ENCODE data around the gene PKP1.

PKP1 gene

GRCh38 chr1:201336711-201337450 lies 53.6 kb downstream of the PKP1 start:
- H3K36me3 ChIP-seq (ENCODE audit: control insufficient read depth, low read length), result no peaks in the 10 kb centered on the region
- peaks cover 3% of the 10 kb centered on the region; the same call in 1 of the 2 replicates for H3K27me3 ChIP-seq (ENCODE audit: control insufficient read depth, low read length)
- no peaks in the 10 kb centered on the region for H3K9me2 ChIP-seq (replicated peaks; ENCODE audit: control insufficient read depth, low read length)
- H3K27ac ChIP-seq (ENCODE audit: low read depth, low read length), result no peak overlapping the region
- H3K9me3 ChIP-seq (ENCODE audit: control insufficient read depth, insufficient read depth, low read length), result no peaks in the 10 kb centered on the region
- H3K4me3 ChIP-seq (ENCODE audit: low read length), result no peak overlapping the region
- H4K20me1 ChIP-seq (ENCODE audit: control insufficient read depth, insufficient read depth, low read depth, low read length), result no peaks in the 10 kb centered on the region
- H3K79me2 ChIP-seq (ENCODE audit: control insufficient read depth, low read length), result no peaks in the 10 kb centered on the region
- H3F3A ChIP-seq (ENCODE audit: control insufficient read depth, insufficient read depth), result no peaks in the 10 kb centered on the region
- H3K4me1 ChIP-seq (ENCODE audit: control insufficient read depth, low read length), result no peaks in the 10 kb centered on the region
- H3K4me2 ChIP-seq (ENCODE audit: low read length), result no peak overlapping the region
- TF ChIP-seq EZH2phosphoT487 (IDR thresholded peaks at IDR 0.05; ENCODE audit: borderline replicate concordance, low read length) (no peak), CTCF (IDR thresholded peaks at IDR 0.05; ENCODE audit: low read depth, low read length, poor library complexity, severe bottlenecking) (no peak)

GRCh38 chr1:201341377-201341776 lies 58.1 kb downstream of the PKP1 start:
- H4K20me1 ChIP-seq (ENCODE audit: control insufficient read depth, insufficient read depth, low read depth, low read length), result no peaks in the 10 kb centered on the region
- H3K9me3 ChIP-seq (ENCODE audit: control insufficient read depth, insufficient read depth, low read length), result no peaks in the 10 kb centered on the region
- no peak overlapping the region for H3K4me3 ChIP-seq (ENCODE audit: low read length)
- no peak overlapping the region for H3K27ac ChIP-seq (ENCODE audit: low read depth, low read length)
- H3K4me1 ChIP-seq (ENCODE audit: control insufficient read depth, low read length), result no peaks in the 10 kb centered on the region
- no peaks in the 10 kb centered on the region for H3K9me2 ChIP-seq (replicated peaks; ENCODE audit: control insufficient read depth, low read length)
- H3K79me2 ChIP-seq (ENCODE audit: control insufficient read depth, low read length), result no peaks in the 10 kb centered on the region
- no peaks in the 10 kb centered on the region for H3F3A ChIP-seq (ENCODE audit: control insufficient read depth, insufficient read depth)
- peaks cover 8% of the 10 kb centered on the region for H3K27me3 ChIP-seq (ENCODE audit: control insufficient read depth, low read length)
- H3K36me3 ChIP-seq (ENCODE audit: control insufficient read depth, low read length), result no peaks in the 10 kb centered on the region
- H3K4me2 ChIP-seq (ENCODE audit: low read length), result no peak overlapping the region
- no peak for TF ChIP-seq EZH2phosphoT487 (IDR thresholded peaks at IDR 0.05; ENCODE audit: borderline replicate concordance, low read length)

GRCh38 chr1:201344206-201345080 lies 61.1 kb downstream of the PKP1 start:
- no peak overlapping the region for H3K4me2 ChIP-seq (ENCODE audit: low read length)
- TF ChIP-seq EZH2phosphoT487 (IDR thresholded peaks at IDR 0.05; ENCODE audit: borderline replicate concordance, low read length) (no peak), CTCF (IDR thresholded peaks at IDR 0.05; ENCODE audit: low read depth, low read length, poor library complexity, severe bottlenecking) (no peak)
- peaks cover 14% of the 10 kb centered on the region for H3K27me3 ChIP-seq (ENCODE audit: control insufficient read depth, low read length)
- H3K9me2 ChIP-seq (replicated peaks; ENCODE audit: control insufficient read depth, low read length), result no peaks in the 10 kb centered on the region
- no peaks in the 10 kb centered on the region for H3F3A ChIP-seq (ENCODE audit: control insufficient read depth, insufficient read depth)
- H3K4me1 ChIP-seq (ENCODE audit: control insufficient read depth, low read length), result no peaks in the 10 kb centered on the region
- no peak overlapping the region for H3K4me3 ChIP-seq (ENCODE audit: low read length)
- no peaks in the 10 kb centered on the region for H4K20me1 ChIP-seq (ENCODE audit: control insufficient read depth, insufficient read depth, low read depth, low read length)
- H3K9me3 ChIP-seq (ENCODE audit: control insufficient read depth, insufficient read depth, low read length), result no peaks in the 10 kb centered on the region
- H3K27ac ChIP-seq (ENCODE audit: low read depth, low read length), result no peak overlapping the region
- no peaks in the 10 kb centered on the region for H3K36me3 ChIP-seq (ENCODE audit: control insufficient read depth, low read length)
- no peaks in the 10 kb centered on the region for H3K79me2 ChIP-seq (ENCODE audit: control insufficient read depth, low read length)

- no peak overlapping the region for H3K27ac ChIP-seq (ENCODE audit: low read depth, low read length)
- H3F3A ChIP-seq (ENCODE audit: control insufficient read depth, insufficient read depth), result no peaks in the 10 kb centered on the region
- no peak overlapping the region for H3K4me3 ChIP-seq (ENCODE audit: low read length)
- H3K79me2 ChIP-seq (ENCODE audit: control insufficient read depth, low read length), result no peaks in the 10 kb centered on the region
- H3K4me2 ChIP-seq (ENCODE audit: low read length), result no peak overlapping the region
- no peaks in the 10 kb centered on the region for H3K9me3 ChIP-seq (ENCODE audit: control insufficient read depth, insufficient read depth, low read length)
- peaks cover 14% of the 10 kb centered on the region for H3K27me3 ChIP-seq (ENCODE audit: control insufficient read depth, low read length)
- no peaks in the 10 kb centered on the region for H4K20me1 ChIP-seq (ENCODE audit: control insufficient read depth, insufficient read depth, low read depth, low read length)
- no peaks in the 10 kb centered on the region for H3K36me3 ChIP-seq (ENCODE audit: control insufficient read depth, low read length)
- H3K4me1 ChIP-seq (ENCODE audit: control insufficient read depth, low read length), result no peaks in the 10 kb centered on the region
- H3K9me2 ChIP-seq (replicated peaks; ENCODE audit: control insufficient read depth, low read length), result no peaks in the 10 kb centered on the region
- TF ChIP-seq CTCF (IDR thresholded peaks at IDR 0.05; ENCODE audit: low read depth, low read length, poor library complexity, severe bottlenecking), result no peak
- no peak for TF ChIP-seq EZH2phosphoT487 (IDR thresholded peaks at IDR 0.05; ENCODE audit: borderline replicate concordance, low read length)
These were observed 61.7 kb downstream of the PKP1 start for GRCh38 chr1:201345081-201345355.

All from DOHH2 (cell line).